GM12878 (cell line): Measurements from ENCODE around the gene ZNF547. TPM values are rescaled to one million over a fixed set of nuclear protein-coding genes. Genes with fewer than 3 reads are reported as not detected.

Source experiments
- ATAC-seq: fragments of 200-7000 bp; cut with Tn5 transposase; 3 replicates; pipeline ENCODE4 v1.9.1; 2020; ENCODE audit warnings: mild to moderate bottlenecking, moderate library complexity
- BruUV-seq: library from RNA; stranded (reverse); fragments of 400-500 nt; replicated peaks from 2 replicates; lab custom pipeline; 2021; lab: Mats Ljungman, UMichigan
- CTCF ChIA-PET: fragments of 300-600 bp; sonication (Branson Sonifier 250); formaldehyde crosslinking; extraction: SDS; loops from one replicate; lab custom pipeline; 2021; ENCODE audit warnings: inconsistent platforms; lab: Yijun Ruan, JAX
- POLR2A ChIA-PET: fragments of 350-600 bp; formaldehyde crosslinking; extraction: SDS; loops from one replicate; lab custom pipeline; 2021; ENCODE audit warnings: inconsistent platforms; lab: Charles Lee
- RAD21 ChIA-PET: fragments of 300-600 bp; sonication (Branson Sonifier 250); formaldehyde crosslinking; loops from one replicate; lab custom pipeline; 2023; ENCODE audit warnings: antibody characterized with exemption; ENCODE audit not compliant: unreplicated experiment; lab: Charles Lee
- SMC1A ChIA-PET: fragments of 300-600 bp; sonication (Branson Sonifier 250); formaldehyde crosslinking; loops from one replicate; lab custom pipeline; 2023; ENCODE audit not compliant: unreplicated experiment, uncharacterized antibody; lab: Charles Lee
- DNase-seq: peaks from one replicate; pipeline ENCODE4 v3.0.0-alpha.2; 2011; ENCODE audit warnings: low read depth, low spot score
- FAIRE-seq: peaks from 3 replicates; lab custom pipeline; 2011; peaks lifted over from hg19 to GRCh38; lab: Jason Lieb, UNC
- H2AFZ ChIP-seq: 2 replicates; pipeline ENCODE4 v1.6.0; 2011; ENCODE audit warnings: low read depth, low read length, control low read depth; ENCODE audit not compliant: control insufficient read depth
- H3K27ac ChIP-seq: 2 replicates; pipeline ENCODE4 v1.5.1; 2011; ENCODE audit warnings: control low read depth; ENCODE audit not compliant: control insufficient read depth, insufficient read depth
- H3K27me3 ChIP-seq, 2 experiments: replicated peaks in 1 of 2; 2 replicates each; pipeline versions ENCODE4 v1.6.0 to v1.6.1; 2011; ENCODE audit warnings: low read length in 1 of 2; ENCODE audit not compliant: control insufficient read depth in 2 of 2, insufficient read depth in 2 of 2
- H3K36me3 ChIP-seq, 2 experiments: 2 replicates each; pipeline ENCODE4 v1.5.1; 2011; ENCODE audit warnings: low read length in 1 of 2; ENCODE audit not compliant: control insufficient read depth in 2 of 2, insufficient read depth in 2 of 2
- H3K4me1 ChIP-seq: 2 replicates; pipeline ENCODE4 v1.6.1; 2011; ENCODE audit warnings: mild to moderate bottlenecking, low read length, moderate library complexity, mixed read lengths; ENCODE audit not compliant: control insufficient read depth, insufficient read depth
- H3K4me2 ChIP-seq: 2 replicates; pipeline ENCODE4 v1.6.0; 2011; ENCODE audit warnings: control low read depth; ENCODE audit not compliant: control insufficient read depth, insufficient read depth
- H3K4me3 ChIP-seq: fragments of 200-600 bp; sonication (generic); 2 replicates; pipeline ENCODE4 v1.5.1; 2016
- H3K79me2 ChIP-seq: 2 replicates; pipeline ENCODE4 v1.6.0; 2011; ENCODE audit warnings: low read length; ENCODE audit not compliant: control insufficient read depth, insufficient read depth
- H3K9ac ChIP-seq: 2 replicates; pipeline ENCODE4 v1.8.0; 2011; ENCODE audit warnings: low read length, control low read depth, mixed read lengths; ENCODE audit not compliant: control insufficient read depth, insufficient read depth
- H3K9me3 ChIP-seq: replicated peaks from 3 replicates; pipeline ENCODE4 v1.5.1; 2011; ENCODE audit warnings: mild to moderate bottlenecking, low read length; ENCODE audit not compliant: control insufficient read depth, insufficient read depth
- H4K20me1 ChIP-seq: 2 replicates; pipeline ENCODE4 v1.6.0; 2011; ENCODE audit not compliant: control insufficient read depth, insufficient read depth
- CBX5 ChIP-seq: sonication (generic); IDR thresholded peaks from 2 replicates; pipeline ENCODE4 v1.6.1; 2016; ENCODE audit warnings: low read depth, moderate library complexity, mild to moderate bottlenecking, inconsistent platforms
- CEBPB ChIP-seq, 2 experiments: fragments of 150-350 bp in 1 of 2; IDR thresholded peaks; 2 replicates each; pipeline ENCODE4 v1.6.1; 2012 to 2014; ENCODE audit warnings: low read depth in 2 of 2, low read length in 2 of 2, borderline replicate concordance in 1 of 2, inconsistent platforms in 1 of 2
- CEBPZ ChIP-seq: fragments of 150-350 bp; IDR thresholded peaks from 2 replicates; pipeline ENCODE4 v1.6.1; 2016; ENCODE audit warnings: low read depth, low read length
- CHD2 ChIP-seq: IDR thresholded peaks from 2 replicates; pipeline ENCODE4 v1.6.1; 2011; ENCODE audit warnings: low read depth, low read length, improper control_type of control experiment, borderline replicate concordance
- CREM ChIP-seq: IDR thresholded peaks from 2 replicates; pipeline ENCODE4 v1.6.1; 2014; ENCODE audit warnings: antibody characterized with exemption, low read depth
- IKZF1 ChIP-seq: fragments of 450-650 bp; conservative IDR thresholded peaks from 2 replicates; pipeline ENCODE4 v1.6.1; 2017; ENCODE audit warnings: antibody characterized with exemption, mild to moderate bottlenecking
- RAD21 ChIP-seq: IDR thresholded peaks from 2 replicates; pipeline ENCODE4 v1.6.1; 2011; ENCODE audit warnings: mild to moderate bottlenecking, low read depth, low read length, moderate library complexity; ENCODE audit not compliant: insufficient read depth
- RELB ChIP-seq: fragments of 450-650 bp; IDR thresholded peaks from 2 replicates; pipeline ENCODE4 v1.6.1; 2017; ENCODE audit warnings: low read depth, mild to moderate bottlenecking, moderate library complexity
- TCF7 ChIP-seq: IDR thresholded peaks from 2 replicates; pipeline ENCODE4 v1.6.1; 2014; ENCODE audit warnings: antibody characterized with exemption, borderline replicate concordance
- WGBS: methylation state at CpG from one replicate; pipeline ENCODE4 v1.1.6; 2016; ENCODE audit warnings: low lambda C conversion rate; ENCODE audit not compliant: insufficient replicate concordance, insufficient coverage; ENCODE audit errors: missing lambda C conversion rate; 5-methylcytosine and 5-hydroxymethylcytosine counted together
- in situ Hi-C: fragments of 300-500 bp; cut with MboI; formaldehyde crosslinking; loops from 9 replicates; pipeline ENCODE4 v1.14.3; 2018; ENCODE audit warnings: mixed read lengths
- intact Hi-C: fragments of 100-400 bp; cut with micrococcal nuclease; formaldehyde crosslinking; loops from one replicate; pipeline ENCODE4 v1.14.2; 2022; ENCODE audit not compliant: unreplicated experiment
- polyA plus RNA-seq, 11 experiments: library from polyadenylated mRNA; depleted of rRNA in 4 of 11; unstranded in 6 of 11; stranded (reverse) in 5 of 11; fragments of >200 nt; fragmentation: Nextera tagmentation in 4 of 11; fragmentation: Illumina TruSeq in 1 of 11; extraction: Ambion mirVana in 4 of 11; extraction: Trizol in 1 of 11; gene quantifications; 1 replicate in 1 of 11; 2 replicates in 10 of 11; pipeline versions ENCODE4 v1.2.1 to v1.2.3, GENCODE V29; 2011 to 2016; ENCODE audit warnings: inconsistent platforms in 2 of 11, missing spikeins in 2 of 11, low read depth in 1 of 11
- total RNA-seq, 4 experiments: library from RNA; depleted of rRNA in 3 of 4; stranded (reverse); fragments of >200 nt in 3 of 4; fragmentation: Illumina TruSeq in 1 of 4; extraction: Trizol in 1 of 4; gene quantifications; 2 replicates each; pipeline versions ENCODE4 v1.2.1 to v1.2.3, GENCODE V29; 2013 to 2021
- TF ChIP-seq, protein P1 (sequence below): fragments of 450-650 bp; formaldehyde crosslinking; IDR thresholded peaks from 2 replicates; pipeline ENCODE4 v1.4.0; 2022; ENCODE audit warnings: mild to moderate bottlenecking, moderate library complexity
- TF ChIP-seq, protein P2 (sequence below): IDR thresholded peaks from 2 replicates; pipeline ENCODE4 v1.6.1; 2012; ENCODE audit warnings: mild to moderate bottlenecking, low read depth, low read length

Gene ZNF547
- total and polyA plus RNA-seq, 10 of the 15 experiments (the other 5 are each of a cell fraction or from before 2014, with no cell fraction given), result 2.3 to 6.0 (median 3.3) TPM

- TF ChIP-seq RELB (no peak), CBX5 (no peak), TCF7 (no peak), CREM (no peak)
- TF ChIP-seq, protein P1, sequence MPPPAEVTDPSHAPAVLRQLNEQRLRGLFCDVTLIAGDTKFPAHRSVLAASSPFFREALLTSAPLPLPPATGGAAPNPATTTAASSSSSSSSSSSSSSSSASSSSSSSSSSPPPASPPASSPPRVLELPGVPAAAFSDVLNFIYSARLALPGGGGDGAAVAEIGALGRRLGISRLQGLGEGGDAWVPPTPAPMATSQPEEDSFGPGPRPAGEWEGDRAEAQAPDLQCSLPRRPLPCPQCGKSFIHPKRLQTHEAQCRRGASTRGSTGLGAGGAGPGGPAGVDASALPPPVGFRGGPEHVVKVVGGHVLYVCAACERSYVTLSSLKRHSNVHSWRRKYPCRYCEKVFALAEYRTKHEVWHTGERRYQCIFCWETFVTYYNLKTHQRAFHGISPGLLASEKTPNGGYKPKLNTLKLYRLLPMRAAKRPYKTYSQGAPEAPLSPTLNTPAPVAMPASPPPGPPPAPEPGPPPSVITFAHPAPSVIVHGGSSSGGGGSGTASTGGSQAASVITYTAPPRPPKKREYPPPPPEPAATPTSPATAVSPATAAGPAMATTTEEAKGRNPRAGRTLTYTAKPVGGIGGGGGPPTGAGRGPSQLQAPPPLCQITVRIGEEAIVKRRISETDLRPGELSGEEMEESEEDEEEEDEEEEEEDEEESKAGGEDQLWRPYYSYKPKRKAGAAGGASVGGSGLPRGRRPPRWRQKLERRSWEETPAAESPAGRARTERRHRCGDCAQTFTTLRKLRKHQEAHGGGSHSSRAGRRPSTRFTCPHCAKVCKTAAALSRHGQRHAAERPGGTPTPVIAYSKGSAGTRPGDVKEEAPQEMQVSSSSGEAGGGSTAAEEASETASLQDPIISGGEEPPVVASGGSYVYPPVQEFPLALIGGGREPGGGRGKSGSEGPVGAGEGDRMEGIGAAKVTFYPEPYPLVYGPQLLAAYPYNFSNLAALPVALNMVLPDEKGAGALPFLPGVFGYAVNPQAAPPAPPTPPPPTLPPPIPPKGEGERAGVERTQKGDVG, result no peak
Observed at GRCh38 chr19:57395710-57396109, 32.4 kb downstream of the ZNF547 start (continued).

GRCh38 chr19:57398868-57399267 lies 35.5 kb downstream of the ZNF547 start:
- ChIA-PET POLR2A (no interaction called here), SMC1A (no interaction called here), CTCF (no interaction called here), RAD21 (no interaction called here)
- ATAC-seq (no peak), FAIRE-seq (no peak), DNase-seq (no peak)
- peaks cover 5% of the 10 kb centered on the region for H3K79me2 ChIP-seq
- H3K27me3 ChIP-seq, result no peaks in the 10 kb centered on the region
- no TSS peak for BruUV-seq
- H3K4me2 ChIP-seq, result no peak overlapping the region
- no peak overlapping the region for H3K4me3 ChIP-seq
- 100% methylated on average over 5 of the region's 5 CpGs for whole genome bisulfite sequencing
- H3K27ac ChIP-seq, result no peak overlapping the region
- in situ Hi-C loops, result no loop called here
- no peak overlapping the region for H3K9ac ChIP-seq
- peaks cover 14 to 26% of the 10 kb centered on the region in 2 experiments for H3K36me3 ChIP-seq
- H4K20me1 ChIP-seq, result no peaks in the 10 kb centered on the region
- peaks cover 2% of the 10 kb centered on the region; the same call in 1 of the 2 replicates for H3K4me1 ChIP-seq
- peaks cover 14% of the 10 kb centered on the region for H3K9me3 ChIP-seq
- intact Hi-C loops, result no loop called here
- H2AFZ ChIP-seq, result no peak overlapping the region
- TF ChIP-seq RAD21, result no peak
- no peak for TF ChIP-seq CEBPB (IDR thresholded peaks at IDR 0.05; ENCODE audit: borderline replicate concordance in 1 of 2, low read depth in 2 of 2, low read length in 2 of 2)
- TF ChIP-seq, protein P2, sequence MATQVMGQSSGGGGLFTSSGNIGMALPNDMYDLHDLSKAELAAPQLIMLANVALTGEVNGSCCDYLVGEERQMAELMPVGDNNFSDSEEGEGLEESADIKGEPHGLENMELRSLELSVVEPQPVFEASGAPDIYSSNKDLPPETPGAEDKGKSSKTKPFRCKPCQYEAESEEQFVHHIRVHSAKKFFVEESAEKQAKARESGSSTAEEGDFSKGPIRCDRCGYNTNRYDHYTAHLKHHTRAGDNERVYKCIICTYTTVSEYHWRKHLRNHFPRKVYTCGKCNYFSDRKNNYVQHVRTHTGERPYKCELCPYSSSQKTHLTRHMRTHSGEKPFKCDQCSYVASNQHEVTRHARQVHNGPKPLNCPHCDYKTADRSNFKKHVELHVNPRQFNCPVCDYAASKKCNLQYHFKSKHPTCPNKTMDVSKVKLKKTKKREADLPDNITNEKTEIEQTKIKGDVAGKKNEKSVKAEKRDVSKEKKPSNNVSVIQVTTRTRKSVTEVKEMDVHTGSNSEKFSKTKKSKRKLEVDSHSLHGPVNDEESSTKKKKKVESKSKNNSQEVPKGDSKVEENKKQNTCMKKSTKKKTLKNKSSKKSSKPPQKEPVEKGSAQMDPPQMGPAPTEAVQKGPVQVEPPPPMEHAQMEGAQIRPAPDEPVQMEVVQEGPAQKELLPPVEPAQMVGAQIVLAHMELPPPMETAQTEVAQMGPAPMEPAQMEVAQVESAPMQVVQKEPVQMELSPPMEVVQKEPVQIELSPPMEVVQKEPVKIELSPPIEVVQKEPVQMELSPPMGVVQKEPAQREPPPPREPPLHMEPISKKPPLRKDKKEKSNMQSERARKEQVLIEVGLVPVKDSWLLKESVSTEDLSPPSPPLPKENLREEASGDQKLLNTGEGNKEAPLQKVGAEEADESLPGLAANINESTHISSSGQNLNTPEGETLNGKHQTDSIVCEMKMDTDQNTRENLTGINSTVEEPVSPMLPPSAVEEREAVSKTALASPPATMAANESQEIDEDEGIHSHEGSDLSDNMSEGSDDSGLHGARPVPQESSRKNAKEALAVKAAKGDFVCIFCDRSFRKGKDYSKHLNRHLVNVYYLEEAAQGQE, result no peak
- TF ChIP-seq IKZF1, result no peak
- TF ChIP-seq CEBPZ, result no peak
- no peak for TF ChIP-seq CHD2
